GM12878 (cell line): ENCODE data around the gene ABI1. TPM values are rescaled to one million over a fixed set of nuclear protein-coding genes. Genes with fewer than 3 reads are reported as not detected.

Source experiments
- ATAC-seq: fragments of 200-7000 bp; cut with Tn5 transposase; 3 replicates; pipeline ENCODE4 v1.9.1; 2020; ENCODE audit warnings: mild to moderate bottlenecking, moderate library complexity
- BruUV-seq: library from RNA; stranded (reverse); fragments of 400-500 nt; replicated peaks from 2 replicates; lab custom pipeline; 2021; lab: Mats Ljungman, UMichigan
- CTCF ChIA-PET: fragments of 300-600 bp; sonication (Branson Sonifier 250); formaldehyde crosslinking; extraction: SDS; loops from one replicate; lab custom pipeline; 2021; ENCODE audit warnings: inconsistent platforms; lab: Yijun Ruan, JAX
- POLR2A ChIA-PET: fragments of 350-600 bp; formaldehyde crosslinking; extraction: SDS; loops from one replicate; lab custom pipeline; 2021; ENCODE audit warnings: inconsistent platforms; lab: Charles Lee
- RAD21 ChIA-PET: fragments of 300-600 bp; sonication (Branson Sonifier 250); formaldehyde crosslinking; loops from one replicate; lab custom pipeline; 2023; ENCODE audit warnings: antibody characterized with exemption; ENCODE audit not compliant: unreplicated experiment; lab: Charles Lee
- SMC1A ChIA-PET: fragments of 300-600 bp; sonication (Branson Sonifier 250); formaldehyde crosslinking; loops from one replicate; lab custom pipeline; 2023; ENCODE audit not compliant: unreplicated experiment, uncharacterized antibody; lab: Charles Lee
- DNase-seq: peaks from one replicate; pipeline ENCODE4 v3.0.0-alpha.2; 2011; ENCODE audit warnings: low read depth, low spot score
- FAIRE-seq: peaks from 3 replicates; lab custom pipeline; 2011; peaks lifted over from hg19 to GRCh38; lab: Jason Lieb, UNC
- H2AFZ ChIP-seq: 2 replicates; pipeline ENCODE4 v1.6.0; 2011; ENCODE audit warnings: low read depth, low read length, control low read depth; ENCODE audit not compliant: control insufficient read depth
- H3K27ac ChIP-seq: 2 replicates; pipeline ENCODE4 v1.5.1; 2011; ENCODE audit warnings: control low read depth; ENCODE audit not compliant: control insufficient read depth, insufficient read depth
- H3K27me3 ChIP-seq, 2 experiments: replicated peaks in 1 of 2; 2 replicates each; pipeline versions ENCODE4 v1.6.0 to v1.6.1; 2011; ENCODE audit warnings: low read length in 1 of 2; ENCODE audit not compliant: control insufficient read depth in 2 of 2, insufficient read depth in 2 of 2
- H3K36me3 ChIP-seq, 2 experiments: 2 replicates each; pipeline ENCODE4 v1.5.1; 2011; ENCODE audit warnings: low read length in 1 of 2; ENCODE audit not compliant: control insufficient read depth in 2 of 2, insufficient read depth in 2 of 2
- H3K4me1 ChIP-seq: 2 replicates; pipeline ENCODE4 v1.6.1; 2011; ENCODE audit warnings: mild to moderate bottlenecking, low read length, moderate library complexity, mixed read lengths; ENCODE audit not compliant: control insufficient read depth, insufficient read depth
- H3K4me2 ChIP-seq: 2 replicates; pipeline ENCODE4 v1.6.0; 2011; ENCODE audit warnings: control low read depth; ENCODE audit not compliant: control insufficient read depth, insufficient read depth
- H3K4me3 ChIP-seq: fragments of 200-600 bp; sonication (generic); 2 replicates; pipeline ENCODE4 v1.5.1; 2016
- H3K79me2 ChIP-seq: 2 replicates; pipeline ENCODE4 v1.6.0; 2011; ENCODE audit warnings: low read length; ENCODE audit not compliant: control insufficient read depth, insufficient read depth
- H3K9ac ChIP-seq: 2 replicates; pipeline ENCODE4 v1.8.0; 2011; ENCODE audit warnings: low read length, control low read depth, mixed read lengths; ENCODE audit not compliant: control insufficient read depth, insufficient read depth
- H3K9me3 ChIP-seq: replicated peaks from 3 replicates; pipeline ENCODE4 v1.5.1; 2011; ENCODE audit warnings: mild to moderate bottlenecking, low read length; ENCODE audit not compliant: control insufficient read depth, insufficient read depth
- H4K20me1 ChIP-seq: 2 replicates; pipeline ENCODE4 v1.6.0; 2011; ENCODE audit not compliant: control insufficient read depth, insufficient read depth
- ATF3 ChIP-seq: IDR thresholded peaks from 2 replicates; pipeline ENCODE4 v1.6.1; 2011; ENCODE audit warnings: low read depth, mild to moderate bottlenecking, low read length, moderate library complexity, borderline replicate concordance; ENCODE audit errors: extremely low read depth
- CBFB ChIP-seq: IDR thresholded peaks from 2 replicates; pipeline ENCODE4 v1.6.1; 2016; ENCODE audit warnings: antibody characterized with exemption, low read depth
- GATAD2B ChIP-seq: fragments of 450-650 bp; conservative IDR thresholded peaks from 2 replicates; pipeline ENCODE4 v1.6.1; 2017; ENCODE audit warnings: low read depth, mild to moderate bottlenecking, moderate library complexity
- JUNB ChIP-seq: IDR thresholded peaks from 2 replicates; pipeline ENCODE4 v1.6.1; 2016; ENCODE audit warnings: antibody characterized with exemption, mild to moderate bottlenecking
- MLLT1 ChIP-seq: fragments of 450-650 bp; IDR thresholded peaks from 2 replicates; pipeline ENCODE4 v1.6.1; 2016; ENCODE audit warnings: mild to moderate bottlenecking
- NFXL1 ChIP-seq: fragments of 450-650 bp; IDR thresholded peaks from 2 replicates; pipeline ENCODE4 v1.6.1; 2017; ENCODE audit warnings: antibody characterized with exemption, mild to moderate bottlenecking, borderline replicate concordance
- NR2C2 ChIP-seq: IDR thresholded peaks from 2 replicates; pipeline ENCODE4 v1.6.1; 2011; ENCODE audit warnings: borderline replicate concordance, low read depth; ENCODE audit not compliant: control insufficient read depth, insufficient read length
- PAX5 ChIP-seq: IDR thresholded peaks from 2 replicates; pipeline ENCODE4 v1.6.1; 2011; ENCODE audit warnings: low read depth, low read length, borderline replicate concordance
- RELB ChIP-seq: fragments of 450-650 bp; IDR thresholded peaks from 2 replicates; pipeline ENCODE4 v1.6.1; 2017; ENCODE audit warnings: low read depth, mild to moderate bottlenecking, moderate library complexity
- SPI1 ChIP-seq: IDR thresholded peaks from 2 replicates; pipeline ENCODE4 v1.6.1; 2011; ENCODE audit warnings: low read depth, mild to moderate bottlenecking, low read length, moderate library complexity, borderline replicate concordance; ENCODE audit not compliant: insufficient read depth
- TCF7 ChIP-seq: IDR thresholded peaks from 2 replicates; pipeline ENCODE4 v1.6.1; 2014; ENCODE audit warnings: antibody characterized with exemption, borderline replicate concordance
- YY1 ChIP-seq: IDR thresholded peaks from 2 replicates; pipeline ENCODE4 v1.6.1; 2011; ENCODE audit warnings: low read depth, mild to moderate bottlenecking, low read length
- ZBTB40 ChIP-seq: fragments of 450-650 bp; IDR thresholded peaks from 2 replicates; pipeline ENCODE4 v1.6.1; 2016; ENCODE audit warnings: mild to moderate bottlenecking, moderate library complexity, borderline replicate concordance
- ZNF274 ChIP-seq: IDR thresholded peaks from one replicate; pipeline ENCODE4 v1.8.0; 2011; ENCODE audit not compliant: insufficient read length, insufficient read depth
- WGBS: methylation state at CpG from one replicate; pipeline ENCODE4 v1.1.6; 2016; ENCODE audit warnings: low lambda C conversion rate; ENCODE audit not compliant: insufficient replicate concordance, insufficient coverage; ENCODE audit errors: missing lambda C conversion rate; 5-methylcytosine and 5-hydroxymethylcytosine counted together
- in situ Hi-C: fragments of 300-500 bp; cut with MboI; formaldehyde crosslinking; loops from 9 replicates; pipeline ENCODE4 v1.14.3; 2018; ENCODE audit warnings: mixed read lengths
- intact Hi-C: fragments of 100-400 bp; cut with micrococcal nuclease; formaldehyde crosslinking; loops from one replicate; pipeline ENCODE4 v1.14.2; 2022; ENCODE audit not compliant: unreplicated experiment
- polyA plus RNA-seq, 11 experiments: library from polyadenylated mRNA; depleted of rRNA in 4 of 11; unstranded in 6 of 11; stranded (reverse) in 5 of 11; fragments of >200 nt; fragmentation: Nextera tagmentation in 4 of 11; fragmentation: Illumina TruSeq in 1 of 11; extraction: Ambion mirVana in 4 of 11; extraction: Trizol in 1 of 11; gene quantifications; 1 replicate in 1 of 11; 2 replicates in 10 of 11; pipeline versions ENCODE4 v1.2.1 to v1.2.3, GENCODE V29; 2011 to 2016; ENCODE audit warnings: inconsistent platforms in 2 of 11, missing spikeins in 2 of 11, low read depth in 1 of 11
- total RNA-seq, 4 experiments: library from RNA; depleted of rRNA in 3 of 4; stranded (reverse); fragments of >200 nt in 3 of 4; fragmentation: Illumina TruSeq in 1 of 4; extraction: Trizol in 1 of 4; gene quantifications; 2 replicates each; pipeline versions ENCODE4 v1.2.1 to v1.2.3, GENCODE V29; 2013 to 2021

ABI1 gene
- total and polyA plus RNA-seq, 10 of the 15 experiments (the other 5 are each of a cell fraction or from before 2014, with no cell fraction given), result 31.2 to 73.2 (median 50.7) TPM

GRCh38 chr10:26841733-26842317, 18.9 kb downstream of the ABI1 start:
- TSS peak; percentile 26 for BruUV-seq
- H3K4me3 ChIP-seq, result no peak overlapping the region
- RAD21 ChIA-PET, result interaction anchor here (0.6 to 1.2 kb wide), 4 partner anchors 12 to 43 kb away, joined by 3 to 5 read pairs (median 4); no protein-coding TSS in a partner anchor
- DNase-seq (no peak), ATAC-seq (peak; percentile 48), FAIRE-seq (no peak)
- H3K4me2 ChIP-seq, result peak overlapping the region; percentile 18; the same call in 1 of the 2 replicates
- peaks cover 0 to 5% of the 10 kb centered on the region in 2 experiments; a peak in 3 of 4 replicates for H3K36me3 ChIP-seq
- H2AFZ ChIP-seq, result no peak overlapping the region
- SMC1A ChIA-PET, result interaction anchor here (0.7 to 4.2 kb wide), 7 partner anchors 9 to 62 kb away, joined by 3 to 16 read pairs (median 4); no protein-coding TSS in a partner anchor
- 79% methylated on average over 3 of the region's 3 CpGs for WGBS
- no peak overlapping the region for H3K9ac ChIP-seq
- H4K20me1 ChIP-seq, result peaks cover 10% of the 10 kb centered on the region; the same call in 1 of the 2 replicates
- H3K27ac ChIP-seq, result no peak overlapping the region
- peaks cover 90% of the 10 kb centered on the region for H3K79me2 ChIP-seq
- peaks cover 2% of the 10 kb centered on the region; the same call in 2 of the 3 replicates for H3K9me3 ChIP-seq
- H3K27me3 ChIP-seq, result no peaks in the 10 kb centered on the region
- POLR2A ChIA-PET, result interaction anchor here (0.6 kb wide), 2 partner anchors 14 to 374 kb away, joined by 3 to 5 read pairs; no protein-coding TSS in a partner anchor
- CTCF ChIA-PET, result interaction anchor here (0.7 to 1.6 kb wide), 4 partner anchors 18 to 116 kb away, joined by 3 to 4 read pairs (median 4); no protein-coding TSS in a partner anchor
- in situ Hi-C loops, result no loop called here
- intact Hi-C loops, result no loop called here
- H3K4me1 ChIP-seq, result peaks cover 14% of the 10 kb centered on the region
- TF ChIP-seq YY1 (no peak), RELB (no peak), ZNF274 (no peak), ZBTB40 (no peak), ATF3 (no peak), MLLT1 (no peak), CBFB (no peak), NR2C2 (no peak), PAX5 (no peak), SPI1 (no peak), TCF7 (no peak), JUNB (no peak), NFXL1 (no peak), GATAD2B (no peak)
